OCI-LY7 (cell line): Measurements from ENCODE around the gene ULK4. TPM values are rescaled to one million over a fixed set of nuclear protein-coding genes. Genes with fewer than 3 reads are reported as not detected.
"Not testable (repeated sequence)": the region's sequence is repeated elsewhere in the genome, so short reads cannot be mapped to it uniquely, and the experiment has no call there.

ENCODE experiments used
- BruUV-seq: library from RNA; stranded (reverse); fragments of 400-500 nt; replicated peaks from 2 replicates; lab custom pipeline; 2021; lab: Mats Ljungman, UMichigan
- CTCF ChIA-PET: fragments of 300-600 bp; sonication (Branson Sonifier 250); formaldehyde crosslinking; loops from one replicate; lab custom pipeline; 2022; ENCODE audit warnings: antibody characterized with exemption; ENCODE audit not compliant: unreplicated experiment; lab: Charles Lee
- POLR2A ChIA-PET: fragments of 300-600 bp; sonication (Branson Sonifier 250); formaldehyde crosslinking; loops from one replicate; lab custom pipeline; 2022; ENCODE audit warnings: antibody characterized with exemption; lab: Charles Lee
- DNase-seq: peaks from one replicate; pipeline ENCODE4 v3.0.0-alpha.2; 2015; ENCODE audit warnings: low spot score
- H2AFZ ChIP-seq: fragments of 200-600 bp; sonication (generic), shearing (Covaris generic); 2 replicates; pipeline ENCODE4 v1.6.1; 2014; ENCODE audit warnings: mild to moderate bottlenecking, antibody characterized with exemption, low read length, moderate library complexity
- H3K27ac ChIP-seq: fragments of 200-600 bp; sonication (generic); 2 replicates; pipeline ENCODE4 v1.5.1; 2014; ENCODE audit warnings: mixed run types, low read depth, mild to moderate bottlenecking, moderate library complexity, low read length, inconsistent platforms; ENCODE audit not compliant: poor library complexity, severe bottlenecking
- H3K36me3 ChIP-seq: fragments of 200-600 bp; sonication (generic); 2 replicates; pipeline ENCODE4 v1.6.1; 2014; ENCODE audit warnings: mild to moderate bottlenecking, antibody characterized with exemption, low read length, moderate library complexity, mixed read lengths; ENCODE audit not compliant: insufficient read depth
- H3K4me1 ChIP-seq: fragments of 200-600 bp; sonication (generic); 2 replicates; pipeline ENCODE4 v1.5.1; 2014; ENCODE audit warnings: mild to moderate bottlenecking, low read length; ENCODE audit not compliant: insufficient read depth, poor library complexity, severe bottlenecking
- H3K4me2 ChIP-seq: fragments of 200-600 bp; sonication (generic); 2 replicates; pipeline ENCODE4 v1.6.1; 2014; ENCODE audit warnings: mild to moderate bottlenecking, low read length
- H3K4me3 ChIP-seq: fragments of 200-600 bp; sonication (generic); 2 replicates; pipeline ENCODE4 v1.5.1; 2014; ENCODE audit warnings: mild to moderate bottlenecking, low read depth, low read length; ENCODE audit not compliant: poor library complexity, severe bottlenecking
- H3K79me2 ChIP-seq: fragments of 200-600 bp; sonication (generic); 2 replicates; pipeline ENCODE4 v1.6.1; 2016; ENCODE audit warnings: low read depth, mild to moderate bottlenecking, low read length, moderate library complexity, mixed read lengths; ENCODE audit not compliant: insufficient read depth
- H3K9me2 ChIP-seq: fragments of 200-600 bp; sonication (generic); 2 replicates; pipeline ENCODE4 v1.6.1; 2016; ENCODE audit warnings: mild to moderate bottlenecking, low read length, mixed read lengths; ENCODE audit not compliant: insufficient read depth
- H3K9me3 ChIP-seq: fragments of 200-600 bp; sonication (generic); 2 replicates; pipeline ENCODE4 v1.6.1; 2014; ENCODE audit warnings: mild to moderate bottlenecking, mixed run types, low read length, mixed read lengths
- H4K20me1 ChIP-seq: fragments of 200-600 bp; sonication (generic); 2 replicates; pipeline ENCODE4 v1.6.1; 2014; ENCODE audit warnings: mild to moderate bottlenecking, antibody characterized with exemption, low read length, moderate library complexity, mixed read lengths; ENCODE audit not compliant: insufficient read depth
- CTCF ChIP-seq: fragments of 200-600 bp; sonication (generic); conservative IDR thresholded peaks from 2 replicates; pipeline ENCODE4 v1.5.1; 2014; ENCODE audit warnings: mild to moderate bottlenecking, antibody characterized with exemption, low read length, moderate library complexity, mixed read lengths
- EZH2phosphoT487 ChIP-seq: fragments of 200-600 bp; sonication (generic); IDR thresholded peaks from 2 replicates; pipeline ENCODE4 v1.6.1; 2018; ENCODE audit warnings: low read depth, borderline replicate concordance, mild to moderate bottlenecking, mixed run types, antibody characterized with exemption, low read length, moderate library complexity, mixed read lengths
- intact Hi-C: fragments of 100-400 bp; cut with micrococcal nuclease; formaldehyde crosslinking; loops from one replicate; pipeline ENCODE4 v1.10.0; 2022; ENCODE audit not compliant: unreplicated experiment
- total RNA-seq, 2 experiments: library from RNA; depleted of rRNA in 1 of 2; stranded (reverse); fragments of >200 nt in 1 of 2; shearing (Covaris generic) in 1 of 2; gene quantifications; 2 replicates each; pipeline ENCODE4 v1.2.3, GENCODE V29; 2014 to 2022

Gene ULK4
- total RNA-seq, 2 experiments from 2014 or later = 18.9 to 21.0 TPM

GRCh38 chr3:41768363-41768762 is 193.5 kb downstream of the ULK4 start:
- Histone ChIP-seq H3K79me2 (no peaks in the 10 kb centered on the region), H3K9me3 (no peaks in the 10 kb centered on the region), H4K20me1 (no peaks in the 10 kb centered on the region), H3K4me3 (no peak overlapping the region), H3K36me3 (no peaks in the 10 kb centered on the region), H3K4me1 (no peaks in the 10 kb centered on the region), H3K4me2 (no peak overlapping the region), H2AFZ (no peak overlapping the region), H3K9me2 (no peaks in the 10 kb centered on the region), H3K27ac (no peak overlapping the region)
- BruUV-seq = no TSS peak
- ChIA-PET CTCF (no interaction called here), POLR2A (interaction anchor here (0.5 kb wide), 1 partner anchor 179 kb away, joined by 4 read pairs; no protein-coding TSS in a partner anchor)
- TF ChIP-seq CTCF (no peak), EZH2phosphoT487 (no peak)
- no peak for DNase-seq
- intact Hi-C loops = no loop called here

GRCh38 chr3:41762867-41763266 is 199.0 kb downstream of the ULK4 start:
- DNase-seq, H3K27ac ChIP-seq, H2AFZ ChIP-seq, H4K20me1 ChIP-seq, H3K9me3 ChIP-seq, intact Hi-C loops, H3K4me1 ChIP-seq, CTCF ChIA-PET, H3K4me2 ChIP-seq, POLR2A ChIA-PET, BruUV-seq, H3K79me2 ChIP-seq, H3K36me3 ChIP-seq, H3K9me2 ChIP-seq, H3K4me3 ChIP-seq: not testable (repeated sequence)

GRCh38 chr3:41753651-41754050 is 208.3 kb downstream of the ULK4 start:
- Histone ChIP-seq H2AFZ (no peak overlapping the region), H3K27ac (no peak overlapping the region), H3K4me2 (no peak overlapping the region), H3K9me3 (no peaks in the 10 kb centered on the region), H3K4me3 (no peak overlapping the region), H3K9me2 (no peaks in the 10 kb centered on the region), H3K79me2 (no peaks in the 10 kb centered on the region), H4K20me1 (no peaks in the 10 kb centered on the region), H3K36me3 (no peaks in the 10 kb centered on the region), H3K4me1 (no peaks in the 10 kb centered on the region)
- ChIA-PET CTCF (no interaction called here), POLR2A (no interaction called here)
- TF ChIP-seq EZH2phosphoT487 (no peak), CTCF (no peak)
- DNase-seq = no peak
- BruUV-seq = no TSS peak
- intact Hi-C loops = no loop called here
